Astrocyte of the spinal cord (primary cell): ENCODE measurements around the gene FBLN5.

Experiments used
- DNase-seq: peaks from one replicate; pipeline ENCODE4 v3.0.0; 2011; ENCODE audit warnings: low read depth, low spot score
- H3K4me3 ChIP-seq: 2 replicates; pipeline ENCODE4 v1.5.1; 2011; ENCODE audit warnings: low read depth, mild to moderate bottlenecking, low read length, moderate library complexity
- CTCF ChIP-seq: IDR thresholded peaks from 2 replicates; pipeline ENCODE4 v1.5.1; 2012; ENCODE audit warnings: low read depth, mild to moderate bottlenecking, low read length, inconsistent platforms
- in situ Hi-C: cut with HindIII; loops from 2 replicates; pipeline ENCODE4 v1.10.0; 2017; ENCODE audit warnings: low sequenced_read_pairs

The FBLN5 gene

GRCh38 chr14:91912035-91912434, 35.5 kb downstream of the FBLN5 start:
- in situ Hi-C loops = no loop called here
- TF ChIP-seq CTCF = no peak
- no peak for DNase-seq
- no peak overlapping the region for H3K4me3 ChIP-seq

GRCh38 chr14:91911474-91912032, 35.9 kb downstream of the FBLN5 start:
- in situ Hi-C loops = no loop called here
- peak; percentile 49 for DNase-seq
- TF ChIP-seq CTCF = peak; percentile 57
- no peak overlapping the region for H3K4me3 ChIP-seq

- no peak for TF ChIP-seq CTCF
- DNase-seq = no peak
- no peak overlapping the region for H3K4me3 ChIP-seq
- in situ Hi-C loops = no loop called here
Observed at GRCh38 chr14:91910196-91910595, 37.3 kb downstream of the FBLN5 start.

GRCh38 chr14:91906374-91906773, 41.1 kb downstream of the FBLN5 start:
- no peak for TF ChIP-seq CTCF
- H3K4me3 ChIP-seq = no peak overlapping the region
- in situ Hi-C loops = no loop called here
- no peak for DNase-seq

GRCh38 chr14:91904956-91905645, 42.4 kb downstream of the FBLN5 start:
- H3K4me3 ChIP-seq = no peak overlapping the region
- no peak for DNase-seq
- TF ChIP-seq CTCF = no peak
- in situ Hi-C loops = no loop called here

- no peak overlapping the region for H3K4me3 ChIP-seq
- no peak for TF ChIP-seq CTCF
- in situ Hi-C loops = no loop called here
- DNase-seq = no peak
Observed at GRCh38 chr14:91904483-91904882, 43.0 kb downstream of the FBLN5 start.
